ENCODE data around the gene MC4R.

DNA sequence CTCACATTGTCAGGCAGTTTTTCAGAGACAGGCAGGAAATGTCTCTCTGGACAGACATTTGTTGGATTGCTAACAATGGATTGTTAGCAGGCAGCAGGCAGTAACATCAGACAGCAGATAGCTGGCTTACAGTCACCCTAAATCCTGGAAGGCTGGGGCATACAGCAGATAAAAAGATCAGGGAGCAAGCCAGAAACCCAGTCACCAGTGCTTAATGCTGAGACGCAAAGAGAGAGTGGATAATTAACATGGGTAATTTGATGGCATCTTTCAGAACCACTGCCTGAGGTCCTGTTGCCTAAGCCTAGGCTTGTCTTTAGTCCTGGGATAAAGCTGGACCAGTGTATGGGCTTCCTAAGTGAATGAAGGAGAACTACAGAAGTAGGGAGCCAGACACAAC lies 22.4 kb downstream of the MC4R start:
- TF ChIP-seq, protein P1, sequence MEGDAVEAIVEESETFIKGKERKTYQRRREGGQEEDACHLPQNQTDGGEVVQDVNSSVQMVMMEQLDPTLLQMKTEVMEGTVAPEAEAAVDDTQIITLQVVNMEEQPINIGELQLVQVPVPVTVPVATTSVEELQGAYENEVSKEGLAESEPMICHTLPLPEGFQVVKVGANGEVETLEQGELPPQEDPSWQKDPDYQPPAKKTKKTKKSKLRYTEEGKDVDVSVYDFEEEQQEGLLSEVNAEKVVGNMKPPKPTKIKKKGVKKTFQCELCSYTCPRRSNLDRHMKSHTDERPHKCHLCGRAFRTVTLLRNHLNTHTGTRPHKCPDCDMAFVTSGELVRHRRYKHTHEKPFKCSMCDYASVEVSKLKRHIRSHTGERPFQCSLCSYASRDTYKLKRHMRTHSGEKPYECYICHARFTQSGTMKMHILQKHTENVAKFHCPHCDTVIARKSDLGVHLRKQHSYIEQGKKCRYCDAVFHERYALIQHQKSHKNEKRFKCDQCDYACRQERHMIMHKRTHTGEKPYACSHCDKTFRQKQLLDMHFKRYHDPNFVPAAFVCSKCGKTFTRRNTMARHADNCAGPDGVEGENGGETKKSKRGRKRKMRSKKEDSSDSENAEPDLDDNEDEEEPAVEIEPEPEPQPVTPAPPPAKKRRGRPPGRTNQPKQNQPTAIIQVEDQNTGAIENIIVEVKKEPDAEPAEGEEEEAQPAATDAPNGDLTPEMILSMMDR (conservative IDR thresholded peaks at IDR 0.05; ENCODE audit: low read length): no peak
- no peak for TF ChIP-seq EZH2phosphoT487 (IDR thresholded peaks at IDR 0.05; ENCODE audit: borderline replicate concordance, low read depth, low read length)
